H1 (cell line): ENCODE results near the gene USHBP1. TPM values are rescaled to one million over a fixed set of nuclear protein-coding genes. Genes with fewer than 3 reads are reported as not detected.

Experiments used
- CTCF ChIA-PET: fragments of 300-600 bp; sonication (Branson Sonifier 250); formaldehyde crosslinking; loops from one replicate; lab custom pipeline; 2021; ENCODE audit not compliant: partially characterized antibody; lab: Charles Lee
- POLR2A ChIA-PET: fragments of 300-600 bp; sonication (Branson Sonifier 250); formaldehyde crosslinking; loops from one replicate; lab custom pipeline; 2021; ENCODE audit warnings: inconsistent platforms; ENCODE audit not compliant: partially characterized antibody; lab: Charles Lee
- DNase-seq, 2 experiments: peaks; one replicate each; pipeline versions ENCODE4 v3.0.0 to v3.0.0-alpha.2; 2010 to 2022; ENCODE audit warnings: low spot score in 2 of 2, low read depth in 1 of 2, mixed read lengths in 1 of 2
- FAIRE-seq: peaks from 2 replicates; lab custom pipeline; 2011; peaks lifted over from hg19 to GRCh38; lab: Jason Lieb, UNC
- H2AFZ ChIP-seq: 2 replicates; pipeline ENCODE4 v1.8.1; 2012; ENCODE audit warnings: low read length, inconsistent platforms
- H2AK5ac ChIP-seq: 2 replicates; pipeline ENCODE4 v1.6.1; 2013; ENCODE audit warnings: low read depth, low read length
- H2BK120ac ChIP-seq: replicated peaks from 2 replicates; pipeline ENCODE3; 2013; ENCODE audit warnings: low read depth, low read length, inconsistent platforms
- H2BK12ac ChIP-seq: 2 replicates; pipeline ENCODE4 v1.6.1; 2013; ENCODE audit warnings: low read depth, low read length
- H2BK15ac ChIP-seq: 2 replicates; pipeline ENCODE4 v1.6.1; 2013; ENCODE audit warnings: low read length
- H2BK20ac ChIP-seq: 2 replicates; pipeline ENCODE4 v1.6.1; 2013; ENCODE audit warnings: low read length
- H2BK5ac ChIP-seq: 2 replicates; pipeline ENCODE4 v1.6.1; 2013; ENCODE audit warnings: low read depth, low read length
- H3K14ac ChIP-seq: 2 replicates; pipeline ENCODE4 v1.6.1; 2013; ENCODE audit warnings: inconsistent platforms; ENCODE audit not compliant: insufficient read length
- H3K18ac ChIP-seq: 2 replicates; pipeline ENCODE4 v1.6.1; 2013; ENCODE audit warnings: low read length; ENCODE audit errors: extremely low read depth
- H3K23ac ChIP-seq: 2 replicates; pipeline ENCODE4 v1.6.1; 2013; ENCODE audit warnings: inconsistent platforms; ENCODE audit not compliant: insufficient read length
- H3K23me2 ChIP-seq: 2 replicates; pipeline ENCODE4 v1.6.1; 2013; ENCODE audit warnings: low read depth, low read length
- H3K27ac ChIP-seq: 2 replicates; pipeline ENCODE4 v1.6.1; 2011; ENCODE audit warnings: low read depth, low read length, inconsistent platforms
- H3K27me3 ChIP-seq, 4 experiments: replicated peaks in 1 of 4; 1 replicate in 1 of 4; 2 replicates in 3 of 4; pipeline versions ENCODE4 v1.6.1 to v1.8.1; 2011 to 2013; ENCODE audit warnings: low read length in 3 of 4, mild to moderate bottlenecking in 3 of 4, inconsistent platforms in 2 of 4, mixed read lengths in 2 of 4, moderate library complexity in 1 of 4; ENCODE audit not compliant: control insufficient read depth in 3 of 4, insufficient read depth in 3 of 4; ENCODE audit errors: extremely low read depth in 1 of 4
- H3K36me3 ChIP-seq, 4 experiments: 2 replicates each; pipeline versions ENCODE4 v1.6.1 to v1.8.1; 2011 to 2013; ENCODE audit warnings: mild to moderate bottlenecking in 4 of 4, low read length in 3 of 4, moderate library complexity in 2 of 4, control low read depth in 1 of 4, inconsistent platforms in 1 of 4; ENCODE audit not compliant: insufficient read depth in 4 of 4, control insufficient read depth in 2 of 4
- H3K4ac ChIP-seq: replicated peaks from 2 replicates; pipeline ENCODE3; 2013; ENCODE audit warnings: low read length, low read depth, mixed read lengths, inconsistent platforms; ENCODE audit not compliant: insufficient read length
- H3K4me1 ChIP-seq, 4 experiments: replicated peaks in 1 of 4; 1 replicate in 1 of 4; 2 replicates in 3 of 4; pipeline versions ENCODE4 v1.6.1 to v1.8.1; 2011 to 2013; ENCODE audit warnings: low read length in 3 of 4, inconsistent platforms in 2 of 4, mixed read lengths in 1 of 4; ENCODE audit not compliant: insufficient read depth in 4 of 4, control insufficient read depth in 3 of 4
- H3K4me2 ChIP-seq, 2 experiments: 2 replicates each; pipeline versions ENCODE4 v1.6.1 to v1.8.1; 2011 to 2013; ENCODE audit warnings: low read depth in 2 of 2, low read length in 2 of 2, control low read depth in 1 of 2, inconsistent platforms in 1 of 2, mild to moderate bottlenecking in 1 of 2; ENCODE audit not compliant: insufficient read depth in 1 of 2
- H3K4me3 ChIP-seq, 4 experiments: fragments of 200-600, 300-600 bp in 1 of 4; sonication (generic), shearing (Covaris generic), sonication (Bioruptor Twin) in 1 of 4; 2 replicates each; pipeline versions ENCODE4 v1.5.1 to v1.8.1; 2011 to 2016; ENCODE audit warnings: low read length in 4 of 4, low read depth in 3 of 4, control low read depth in 2 of 4, inconsistent platforms in 2 of 4, mild to moderate bottlenecking in 2 of 4, mixed read lengths in 1 of 4, moderate library complexity in 1 of 4; ENCODE audit not compliant: insufficient read depth in 2 of 4; ENCODE audit errors: extremely low read depth in 1 of 4
- H3K56ac ChIP-seq: replicated peaks from 2 replicates; pipeline ENCODE3; 2013; ENCODE audit warnings: low read depth, mild to moderate bottlenecking, mixed read lengths, low read length, inconsistent platforms; ENCODE audit not compliant: insufficient read length
- H3K79me1 ChIP-seq: 2 replicates; pipeline ENCODE4 v1.6.1; 2013; ENCODE audit warnings: low read depth, low read length, control low read depth
- H3K79me2 ChIP-seq, 2 experiments: 2 replicates each; pipeline versions ENCODE4 v1.6.1 to v1.8.1; 2012 to 2013; ENCODE audit warnings: low read length in 2 of 2, mild to moderate bottlenecking in 2 of 2, inconsistent platforms in 1 of 2; ENCODE audit not compliant: insufficient read depth in 2 of 2, control insufficient read depth in 1 of 2
- H3K9ac ChIP-seq, 4 experiments: replicated peaks in 1 of 4; 1 replicate in 1 of 4; 2 replicates in 3 of 4; pipeline versions ENCODE4 v1.6.1 to v1.8.1; 2011 to 2013; ENCODE audit warnings: low read depth in 3 of 4, low read length in 3 of 4, control low read depth in 2 of 4, mild to moderate bottlenecking in 2 of 4, moderate library complexity in 2 of 4, inconsistent platforms in 1 of 4; ENCODE audit errors: extremely low read depth in 1 of 4
- H3K9me3 ChIP-seq, 2 experiments: 2 replicates each; pipeline versions ENCODE4 v1.6.1 to v1.8.1; 2012 to 2013; ENCODE audit warnings: mild to moderate bottlenecking in 2 of 2, moderate library complexity in 2 of 2, control low read depth in 1 of 2, inconsistent platforms in 1 of 2, low read depth in 1 of 2, low read length in 1 of 2, mixed read lengths in 1 of 2; ENCODE audit not compliant: insufficient read depth in 2 of 2
- H4K20me1 ChIP-seq, 2 experiments: replicated peaks in 1 of 2; 2 replicates each; pipeline versions ENCODE3 to v1.8.1; 2011 to 2013; ENCODE audit warnings: inconsistent platforms in 2 of 2, low read length in 2 of 2, mild to moderate bottlenecking in 1 of 2; ENCODE audit not compliant: insufficient read depth in 2 of 2, control insufficient read depth in 1 of 2
- H4K5ac ChIP-seq: 2 replicates; pipeline ENCODE4 v1.6.1; 2013; ENCODE audit warnings: low read length, low read depth, mixed read lengths, inconsistent platforms; ENCODE audit not compliant: insufficient read length
- H4K8ac ChIP-seq: 2 replicates; pipeline ENCODE4 v1.8.0; 2013; ENCODE audit warnings: mild to moderate bottlenecking, moderate library complexity, low read length, inconsistent platforms; ENCODE audit not compliant: insufficient read depth; ENCODE audit errors: extremely low read depth
- H4K91ac ChIP-seq: replicated peaks from 2 replicates; pipeline ENCODE3; 2013; ENCODE audit warnings: low read length, mixed read lengths, inconsistent platforms; ENCODE audit not compliant: insufficient read length
- ASH2L ChIP-seq: fragments of 200-600, 300-600 bp; sonication (generic); IDR thresholded peaks from one replicate; pipeline ENCODE4 v1.7.1; 2017; ENCODE audit warnings: low read length
- BCL11A ChIP-seq, 2 experiments: IDR thresholded peaks; one replicate each; pipeline ENCODE4 v1.6.1; 2011; ENCODE audit warnings: low read depth in 2 of 2, low read length in 2 of 2, mild to moderate bottlenecking in 2 of 2
- CBX5 ChIP-seq: fragments of 300-800, 300-1000 bp; sonication (generic); IDR thresholded peaks from 2 replicates; pipeline ENCODE4 v1.7.1; 2016; ENCODE audit warnings: antibody characterized with exemption, low read length, low read depth
- CHD2 ChIP-seq: IDR thresholded peaks from 2 replicates; pipeline ENCODE4 v1.6.1; 2012; ENCODE audit warnings: low read length, improper control_type of control experiment
- CREB1 ChIP-seq: IDR thresholded peaks from 2 replicates; pipeline ENCODE4 v1.6.1; 2012; ENCODE audit warnings: inconsistent platforms
- EZH2 ChIP-seq: fragments of 200-600 bp; sonication (generic); IDR thresholded peaks from 2 replicates; pipeline ENCODE4 v1.7.1; 2012; ENCODE audit warnings: low read depth, mild to moderate bottlenecking, moderate library complexity, low read length, inconsistent platforms; ENCODE audit not compliant: severe bottlenecking
- JUND ChIP-seq: IDR thresholded peaks from 2 replicates; pipeline ENCODE4 v1.6.1; 2011; ENCODE audit warnings: mild to moderate bottlenecking, improper control_type of control experiment, low read length
- RNF2 ChIP-seq: fragments of 200-900, 300-1000 bp; sonication (generic); IDR thresholded peaks from 2 replicates; pipeline ENCODE4 v1.7.1; 2016; ENCODE audit warnings: borderline replicate concordance, low read depth, mild to moderate bottlenecking, antibody characterized with exemption, low read length; ENCODE audit not compliant: poor library complexity, severe bottlenecking; ENCODE audit errors: missing control alignments
- SAP30 ChIP-seq: fragments of 300-600 bp; sonication (generic); IDR thresholded peaks from 2 replicates; pipeline ENCODE4 v1.7.1; 2012; ENCODE audit warnings: low read length, moderate library complexity, mild to moderate bottlenecking, inconsistent platforms; ENCODE audit not compliant: insufficient read depth, insufficient replicate concordance
- SUZ12 ChIP-seq: fragments of 200-600 bp; sonication (generic); IDR thresholded peaks from 2 replicates; pipeline ENCODE4 v1.6.1; 2012; ENCODE audit warnings: mild to moderate bottlenecking, inconsistent platforms, low read length, moderate library complexity, mixed read lengths
- TAF1 ChIP-seq: IDR thresholded peaks from 2 replicates; pipeline ENCODE4 v1.6.1; 2011; ENCODE audit warnings: mild to moderate bottlenecking, low read depth, low read length
- YY1 ChIP-seq: IDR thresholded peaks from 2 replicates; pipeline ENCODE4 v1.6.1; 2011; ENCODE audit warnings: low read depth, mild to moderate bottlenecking, low read length
- WGBS, 2 experiments: shearing (Covaris generic) in 1 of 2; methylation state at CpG; one replicate each; pipeline versions ENCODE4 v1.1.6 to v1.1.7; 2013 to 2015; ENCODE audit warnings: low lambda C conversion rate in 2 of 2, mixed read lengths in 2 of 2, inconsistent platforms in 1 of 2, low coverage in 1 of 2, missing lambda C conversion rate in 1 of 2; ENCODE audit not compliant: insufficient replicate concordance in 2 of 2, insufficient coverage in 1 of 2, insufficient read length in 1 of 2; ENCODE audit errors: extremely low coverage in 1 of 2, missing lambda C conversion rate in 1 of 2; 5-methylcytosine and 5-hydroxymethylcytosine counted together
- polyA plus RNA-seq, 7 experiments: library from polyadenylated mRNA; depleted of rRNA in 3 of 7; stranded (reverse) in 5 of 7; unstranded in 2 of 7; fragments of >200 nt in 5 of 7; fragments of 200-250 nt in 2 of 7; gene quantifications; 1 replicate in 5 of 7; 2 replicates in 1 of 7; 4 replicates in 1 of 7; pipeline versions ENCODE4 v1.2.1 to v1.2.3, GENCODE V29; 2011 to 2013; ENCODE audit warnings: missing spikeins in 2 of 7, mixed read lengths in 2 of 7
- total RNA-seq: library from RNA; stranded (reverse); fragmentation: NEBNext Ultra II Directional; extraction: Animal tissue kit (Norgen Biotek cat#: 25700); gene quantifications from 2 replicates; pipeline ENCODE4 v1.2.1, GENCODE V29; 2021
- TF ChIP-seq, protein P1 (sequence below): IDR thresholded peaks from 2 replicates; pipeline ENCODE4 v1.6.1; 2012; ENCODE audit warnings: inconsistent platforms

Gene USHBP1
- total and polyA plus RNA-seq, 2 of the 8 experiments (the other 6 are each of a cell fraction or from before 2014, with no cell fraction given) = 5.0 to 7.5 TPM

DNA sequence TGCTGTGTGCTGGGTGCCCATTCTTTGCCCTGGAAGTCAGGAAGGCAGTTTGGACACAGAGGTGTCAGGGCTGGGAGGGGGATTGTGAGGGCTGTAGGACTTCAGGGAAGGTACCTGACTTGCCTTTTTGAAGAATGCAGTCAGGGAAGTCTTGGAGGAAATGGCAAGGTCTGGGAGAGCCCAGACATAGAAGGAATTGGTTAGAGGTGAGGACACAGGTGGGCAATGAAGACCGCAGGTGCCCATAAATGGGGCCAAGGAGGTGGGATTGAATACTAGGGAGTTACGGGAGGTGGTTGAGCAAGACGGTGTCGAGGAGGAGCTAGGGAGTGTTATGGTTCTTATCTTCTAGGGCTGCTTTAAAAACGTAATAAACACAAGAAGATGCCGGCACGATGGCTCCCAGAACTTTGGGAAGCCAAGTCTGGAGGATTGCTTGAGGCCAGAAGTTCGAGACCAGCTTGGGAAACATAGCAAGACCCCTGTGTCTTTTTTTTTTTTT, 43.4 kb upstream of the USHBP1 start:
- no peak for DNase-seq
- CTCF ChIA-PET = interaction anchor here (1.5 to 2.5 kb wide), 7 partner anchors 15 to 93 kb away, joined by 3 to 13 read pairs (median 9); partner anchors contain the start of genes ANO8 and USE1
- TF ChIP-seq CBX5 (no peak), BCL11A (IDR thresholded peaks at IDR 0.05; ENCODE audit: low read depth in 2 of 2, low read length in 2 of 2) (no peak), CHD2 (no peak), CREB1 (no peak), SUZ12 (no peak), SAP30 (no peak), ASH2L (no peak), EZH2 (no peak), YY1 (no peak), RNF2 (no peak), TAF1 (no peak), JUND (no peak)
- TF ChIP-seq, protein P1, sequence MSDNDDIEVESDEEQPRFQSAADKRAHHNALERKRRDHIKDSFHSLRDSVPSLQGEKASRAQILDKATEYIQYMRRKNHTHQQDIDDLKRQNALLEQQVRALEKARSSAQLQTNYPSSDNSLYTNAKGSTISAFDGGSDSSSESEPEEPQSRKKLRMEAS = no peak

More for the DNA sequence above, 43.4 kb upstream of the USHBP1 start:
- Histone ChIP-seq H3K23ac (no peak overlapping the region), H4K8ac (no peak overlapping the region), H3K4me1 (peaks cover 12 to 24% (median 15%) of the 10 kb centered on the region in 4 experiments), H2BK5ac (no peak overlapping the region), H3K23me2 (peaks cover 9% of the 10 kb centered on the region), H3K27ac (no peak overlapping the region), H3K4me2 (no peak overlapping the region), H2BK120ac (no peak overlapping the region), H2AFZ (no peak overlapping the region), H2BK15ac (0 out of 2 replicates have a peak overlapping the region, but pooled peaks have one; percentile 46), H3K4ac (no peak overlapping the region), H3K9ac (no peak overlapping the region), H4K5ac (no peak overlapping the region), H3K14ac (no peak overlapping the region), H2BK20ac (no peak overlapping the region), H2BK12ac (no peak overlapping the region; the same call in 1 of the 2 replicates), H3K4me3 (no peak overlapping the region), H3K18ac (no peak overlapping the region), H3K56ac (no peak overlapping the region), H3K36me3 (no peaks in the 10 kb centered on the region; a peak in 2 of 8 replicates), H4K91ac (no peak overlapping the region), H3K79me1 (peaks cover 16% of the 10 kb centered on the region), H4K20me1 (peaks cover 0 to 12% of the 10 kb centered on the region in 2 experiments), H2AK5ac (no peak overlapping the region), H3K9me3 (no peaks in the 10 kb centered on the region), H3K79me2 (peaks cover 8 to 36% of the 10 kb centered on the region in 2 experiments; a peak in 3 of 4 replicates), H3K27me3 (no peaks in the 10 kb centered on the region)
- WGBS, 2 experiments = 85% methylated on average over 7 of the region's 8 CpGs; no CpG with 5 or more reads in 1 of the 2 experiments
- POLR2A ChIA-PET = interaction anchor here (1.2 to 18.5 kb wide), 5 partner anchors 17 to 93 kb away, joined by 3 to 329 read pairs (median 10); partner anchors contain the start of genes ANO8, BABAM1 and USE1
- no peak for FAIRE-seq
